ENCODE data around the gene ADAMTS18. TPM values are rescaled to one million over a fixed set of nuclear protein-coding genes. Genes with fewer than 3 reads are reported as not detected.

ADAMTS18 gene
- total RNA-seq, 1 experiment from 2014 or later, result not detected

GRCh38 chr16:77376358-77376757 lies 58.5 kb downstream of the ADAMTS18 start:
- no TSS peak for BruUV-seq (replicated peaks)
- intact Hi-C loops (cut with micrococcal nuclease; ENCODE audit: unreplicated experiment), result no loop called here
- no peaks in the 10 kb centered on the region for H3K36me3 ChIP-seq (ENCODE audit: insufficient read depth, low read length, poor library complexity, severe bottlenecking)
- peaks cover 15% of the 10 kb centered on the region for H3K27me3 ChIP-seq (replicated peaks; ENCODE audit: insufficient read depth, low read depth, low read length, poor library complexity)
- CTCF ChIA-PET, result no interaction called here
- H3K4me1 ChIP-seq (ENCODE audit: insufficient read depth, low read length, poor library complexity, severe bottlenecking), result no peaks in the 10 kb centered on the region
- peak; percentile 40 for TF ChIP-seq CTCF (conservative IDR thresholded peaks at IDR 0.05; ENCODE audit: low read depth, low read length)
- no peak for TF ChIP-seq EZH2 (IDR thresholded peaks at IDR 0.05; ENCODE audit: borderline replicate concordance, low read depth, low read length, poor library complexity, severe bottlenecking)
- H3K27ac ChIP-seq (ENCODE audit: low read depth, low read length, poor library complexity, severe bottlenecking), result no peak overlapping the region
- H3K9me3 ChIP-seq (ENCODE audit: low read depth, low read length, poor library complexity, severe bottlenecking), result no peaks in the 10 kb centered on the region
- DNase-seq (ENCODE audit: low spot score), result peak; percentile 10
- H3K4me3 ChIP-seq (ENCODE audit: low read depth, low read length, poor library complexity, severe bottlenecking), result no peak overlapping the region
- POLR2A ChIA-PET (ENCODE audit: low non-redundant PET), result no interaction called here

GRCh38 chr16:77375396-77375795 lies 59.4 kb downstream of the ADAMTS18 start:
- no peak for DNase-seq (ENCODE audit: low spot score)
- H3K27me3 ChIP-seq (replicated peaks; ENCODE audit: insufficient read depth, low read depth, low read length, poor library complexity), result peaks cover 21% of the 10 kb centered on the region
- BruUV-seq (replicated peaks), result no TSS peak
- ChIA-PET POLR2A (ENCODE audit: low non-redundant PET) (no interaction called here), CTCF (no interaction called here)
- no peak for TF ChIP-seq EZH2 (IDR thresholded peaks at IDR 0.05; ENCODE audit: borderline replicate concordance, low read depth, low read length, poor library complexity, severe bottlenecking)
- no peak for TF ChIP-seq CTCF (conservative IDR thresholded peaks at IDR 0.05; ENCODE audit: low read depth, low read length)
- H3K27ac ChIP-seq (ENCODE audit: low read depth, low read length, poor library complexity, severe bottlenecking), result no peak overlapping the region
- no peaks in the 10 kb centered on the region for H3K36me3 ChIP-seq (ENCODE audit: insufficient read depth, low read length, poor library complexity, severe bottlenecking)
- no peak overlapping the region for H3K4me3 ChIP-seq (ENCODE audit: low read depth, low read length, poor library complexity, severe bottlenecking)
- H3K4me1 ChIP-seq (ENCODE audit: insufficient read depth, low read length, poor library complexity, severe bottlenecking), result no peaks in the 10 kb centered on the region
- intact Hi-C loops (cut with micrococcal nuclease; ENCODE audit: unreplicated experiment), result no loop called here
- H3K9me3 ChIP-seq (ENCODE audit: low read depth, low read length, poor library complexity, severe bottlenecking), result no peaks in the 10 kb centered on the region

DNA sequence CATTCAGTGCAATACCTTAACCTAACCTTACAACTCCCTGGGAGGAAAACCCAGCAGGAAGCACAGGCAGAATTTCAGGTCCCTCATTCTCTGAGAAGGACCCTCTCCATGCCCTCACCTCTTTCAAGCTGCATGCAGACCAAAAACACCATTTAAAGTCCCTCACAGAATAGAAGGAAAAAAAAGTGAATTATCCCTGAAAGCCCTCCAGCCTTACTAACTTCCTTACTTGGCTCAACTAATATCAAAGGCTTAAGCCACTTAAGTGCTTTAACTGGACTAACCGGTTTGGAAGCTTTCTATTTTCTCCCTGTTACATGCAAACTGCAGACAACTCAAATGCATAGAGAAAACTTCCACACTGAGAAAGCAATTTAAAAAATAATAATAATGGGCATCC lies 60.5 kb downstream of the ADAMTS18 start:
- Histone ChIP-seq H3K9me3 (ENCODE audit: low read depth, low read length, poor library complexity, severe bottlenecking) (no peaks in the 10 kb centered on the region), H3K4me3 (ENCODE audit: low read depth, low read length, poor library complexity, severe bottlenecking) (no peak overlapping the region), H3K4me1 (ENCODE audit: insufficient read depth, low read length, poor library complexity, severe bottlenecking) (no peaks in the 10 kb centered on the region), H3K36me3 (ENCODE audit: insufficient read depth, low read length, poor library complexity, severe bottlenecking) (no peaks in the 10 kb centered on the region), H3K27me3 (replicated peaks; ENCODE audit: insufficient read depth, low read depth, low read length, poor library complexity) (peaks cover 29% of the 10 kb centered on the region), H3K27ac (ENCODE audit: low read depth, low read length, poor library complexity, severe bottlenecking) (no peak overlapping the region)
- ChIA-PET CTCF (no interaction called here), POLR2A (ENCODE audit: low non-redundant PET) (no interaction called here)
- no TSS peak for BruUV-seq (replicated peaks)
- no peak for DNase-seq (ENCODE audit: low spot score)
- intact Hi-C loops (cut with micrococcal nuclease; ENCODE audit: unreplicated experiment), result no loop called here
- TF ChIP-seq CTCF (conservative IDR thresholded peaks at IDR 0.05; ENCODE audit: low read depth, low read length) (no peak), EZH2 (IDR thresholded peaks at IDR 0.05; ENCODE audit: borderline replicate concordance, low read depth, low read length, poor library complexity, severe bottlenecking) (no peak)

Data from A673 (cell line).